ENCODE data around the gene SNU13. TPM values are rescaled to one million over a fixed set of nuclear protein-coding genes. Genes with fewer than 3 reads are reported as not detected.
A peak's percentile ranks its signal among the peaks of the same experiment; 100 is the strongest.

Gene SNU13
- total RNA-seq, 1 donor from 2014 or later, result 133 TPM

GRCh38 chr22:41661713-41662112 is 27.0 kb downstream of the SNU13 start:
- Mint-ChIP-seq H3K27ac (ENCODE audit: unreplicated experiment) (no peak overlapping the region), H3K4me3 (ENCODE audit: unreplicated experiment) (no peak overlapping the region), H3K36me3 (ENCODE audit: low read depth, unreplicated experiment) (peaks cover 33% of the 10 kb centered on the region), H3K4me1 (ENCODE audit: unreplicated experiment) (no peaks in the 10 kb centered on the region), H3K27me3 (ENCODE audit: unreplicated experiment) (no peaks in the 10 kb centered on the region), H3K9me3 (ENCODE audit: unreplicated experiment) (no peaks in the 10 kb centered on the region)
- TF ChIP-seq, protein P1, sequence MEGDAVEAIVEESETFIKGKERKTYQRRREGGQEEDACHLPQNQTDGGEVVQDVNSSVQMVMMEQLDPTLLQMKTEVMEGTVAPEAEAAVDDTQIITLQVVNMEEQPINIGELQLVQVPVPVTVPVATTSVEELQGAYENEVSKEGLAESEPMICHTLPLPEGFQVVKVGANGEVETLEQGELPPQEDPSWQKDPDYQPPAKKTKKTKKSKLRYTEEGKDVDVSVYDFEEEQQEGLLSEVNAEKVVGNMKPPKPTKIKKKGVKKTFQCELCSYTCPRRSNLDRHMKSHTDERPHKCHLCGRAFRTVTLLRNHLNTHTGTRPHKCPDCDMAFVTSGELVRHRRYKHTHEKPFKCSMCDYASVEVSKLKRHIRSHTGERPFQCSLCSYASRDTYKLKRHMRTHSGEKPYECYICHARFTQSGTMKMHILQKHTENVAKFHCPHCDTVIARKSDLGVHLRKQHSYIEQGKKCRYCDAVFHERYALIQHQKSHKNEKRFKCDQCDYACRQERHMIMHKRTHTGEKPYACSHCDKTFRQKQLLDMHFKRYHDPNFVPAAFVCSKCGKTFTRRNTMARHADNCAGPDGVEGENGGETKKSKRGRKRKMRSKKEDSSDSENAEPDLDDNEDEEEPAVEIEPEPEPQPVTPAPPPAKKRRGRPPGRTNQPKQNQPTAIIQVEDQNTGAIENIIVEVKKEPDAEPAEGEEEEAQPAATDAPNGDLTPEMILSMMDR (IDR thresholded peaks at IDR 0.05; ENCODE audit: unreplicated experiment), result no peak
- DNase-seq (ENCODE audit: low spot score), result no peak

DNA sequence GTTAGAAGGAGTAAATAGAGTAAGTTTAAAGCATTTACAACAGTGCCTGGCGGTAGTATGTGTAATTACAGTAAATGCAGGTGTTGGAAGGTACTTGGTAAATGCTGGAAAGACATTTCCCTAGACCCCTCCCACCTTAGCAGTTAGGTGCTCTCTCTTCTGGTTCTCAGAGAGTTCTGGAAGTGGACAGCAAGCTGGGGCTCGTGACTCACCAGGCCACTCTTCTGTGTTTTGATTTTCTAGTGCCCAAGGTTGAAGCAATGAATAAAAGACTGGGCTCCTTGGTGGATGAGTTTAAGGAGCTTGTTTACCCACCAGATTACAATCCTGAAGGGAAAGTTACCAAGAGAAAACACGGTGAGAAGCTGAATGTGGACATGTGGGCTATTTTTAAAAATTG is 27.6 kb downstream of the SNU13 start:
- peaks cover 33% of the 10 kb centered on the region for H3K36me3 Mint-ChIP-seq (ENCODE audit: low read depth, unreplicated experiment)
- no peaks in the 10 kb centered on the region for H3K9me3 Mint-ChIP-seq (ENCODE audit: unreplicated experiment)
- TF ChIP-seq, protein P1 (IDR thresholded peaks at IDR 0.05; ENCODE audit: unreplicated experiment), result no peak
- DNase-seq (ENCODE audit: low spot score), result no peak
- H3K27ac Mint-ChIP-seq (ENCODE audit: unreplicated experiment), result no peak overlapping the region
- H3K27me3 Mint-ChIP-seq (ENCODE audit: unreplicated experiment), result no peaks in the 10 kb centered on the region
- no peaks in the 10 kb centered on the region for H3K4me1 Mint-ChIP-seq (ENCODE audit: unreplicated experiment)
- no peak overlapping the region for H3K4me3 Mint-ChIP-seq (ENCODE audit: unreplicated experiment)

DNA sequence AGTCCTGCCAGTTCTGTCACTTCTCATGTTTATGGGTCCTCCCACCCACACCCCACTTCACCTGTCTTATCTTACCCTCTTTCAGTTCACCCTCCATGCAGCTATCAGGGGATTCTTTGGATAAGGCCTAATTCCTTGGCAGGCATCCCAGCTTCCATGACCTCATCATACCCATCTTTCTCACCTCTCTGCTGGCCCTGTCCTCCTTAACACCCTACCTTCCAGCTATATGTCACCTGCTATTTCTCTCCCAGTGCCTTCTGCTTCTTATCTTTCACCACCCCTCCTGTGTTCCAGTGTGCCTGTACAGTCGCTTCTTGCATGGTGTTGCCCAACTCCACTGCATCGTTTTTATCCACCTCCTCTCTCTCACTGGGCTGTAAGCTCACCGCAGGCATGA is 28.3 kb downstream of the SNU13 start:
- Mint-ChIP-seq H3K9me3 (ENCODE audit: unreplicated experiment) (no peaks in the 10 kb centered on the region), H3K36me3 (ENCODE audit: low read depth, unreplicated experiment) (peaks cover 33% of the 10 kb centered on the region), H3K27me3 (ENCODE audit: unreplicated experiment) (no peaks in the 10 kb centered on the region), H3K4me1 (ENCODE audit: unreplicated experiment) (no peaks in the 10 kb centered on the region), H3K27ac (ENCODE audit: unreplicated experiment) (peak overlapping the region; percentile 3), H3K4me3 (ENCODE audit: unreplicated experiment) (peak overlapping the region; percentile 33)
- DNase-seq (ENCODE audit: low spot score), result no peak
- TF ChIP-seq, protein P1 (IDR thresholded peaks at IDR 0.05; ENCODE audit: unreplicated experiment), result no peak

DNA sequence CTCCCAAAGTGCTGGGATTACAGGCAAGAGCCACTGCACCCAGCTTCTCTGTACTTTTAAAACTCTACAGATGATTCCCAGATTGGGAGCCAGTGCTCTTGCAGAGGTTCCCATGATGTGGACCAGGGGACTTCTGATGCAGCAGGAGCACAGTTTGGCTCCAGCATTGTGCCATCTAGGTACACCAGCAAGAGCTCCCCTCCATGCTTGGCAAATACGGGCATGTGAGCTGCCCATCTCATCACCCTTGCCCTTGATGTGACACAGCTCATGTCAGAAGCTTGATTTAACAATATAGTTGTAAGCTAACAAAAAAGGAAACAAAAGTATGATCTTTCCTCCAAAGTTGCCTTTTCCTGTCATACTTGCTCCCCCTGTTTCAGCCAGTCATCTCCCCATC is 28.7 kb downstream of the SNU13 start:
- Mint-ChIP-seq H3K4me1 (ENCODE audit: unreplicated experiment) (no peaks in the 10 kb centered on the region), H3K36me3 (ENCODE audit: low read depth, unreplicated experiment) (peaks cover 33% of the 10 kb centered on the region), H3K27me3 (ENCODE audit: unreplicated experiment) (no peaks in the 10 kb centered on the region), H3K9me3 (ENCODE audit: unreplicated experiment) (no peaks in the 10 kb centered on the region), H3K4me3 (ENCODE audit: unreplicated experiment) (peak overlapping the region; percentile 33), H3K27ac (ENCODE audit: unreplicated experiment) (no peak overlapping the region)
- DNase-seq (ENCODE audit: low spot score), result no peak
- TF ChIP-seq, protein P1 (IDR thresholded peaks at IDR 0.05; ENCODE audit: unreplicated experiment), result no peak

- no peaks in the 10 kb centered on the region for H3K27me3 Mint-ChIP-seq (ENCODE audit: unreplicated experiment)
- H3K27ac Mint-ChIP-seq (ENCODE audit: unreplicated experiment), result no peak overlapping the region
- no peaks in the 10 kb centered on the region for H3K9me3 Mint-ChIP-seq (ENCODE audit: unreplicated experiment)
- no peak for DNase-seq (ENCODE audit: low spot score)
- no peak overlapping the region for H3K4me3 Mint-ChIP-seq (ENCODE audit: unreplicated experiment)
- TF ChIP-seq, protein P1 (IDR thresholded peaks at IDR 0.05; ENCODE audit: unreplicated experiment), result no peak
- H3K4me1 Mint-ChIP-seq (ENCODE audit: unreplicated experiment), result no peaks in the 10 kb centered on the region
- H3K36me3 Mint-ChIP-seq (ENCODE audit: low read depth, unreplicated experiment), result peaks cover 39% of the 10 kb centered on the region
Observed at GRCh38 chr22:41658869-41659268, 29.8 kb downstream of the SNU13 start.

All from endothelial cell (in vitro differentiated cells).